Activated T-cell treated with anti-CD3 and anti-CD28 coated beads, Interleukin-2, amount 50 U/mL, for 24 hours (primary cell): ENCODE results near the gene TUBA1A.

ENCODE experiments used
- DNase-seq: peaks from one replicate; pipeline ENCODE4 v3.0.0-alpha.2; 2020
- H3K27ac Mint-ChIP-seq: 2 replicates; pipeline ENCODE4 v1.8.0; 2020; ENCODE audit warnings: mild to moderate bottlenecking, mixed read lengths
- H3K27me3 Mint-ChIP-seq: 2 replicates; pipeline ENCODE4 v1.8.0; 2020; ENCODE audit warnings: mixed read lengths
- H3K36me3 Mint-ChIP-seq: 2 replicates; pipeline ENCODE4 v1.8.0; 2020; ENCODE audit warnings: low read depth, mixed read lengths
- H3K4me1 Mint-ChIP-seq: 2 replicates; pipeline ENCODE4 v1.8.0; 2020; ENCODE audit warnings: low read depth, mixed read lengths
- H3K4me3 Mint-ChIP-seq: 2 replicates; pipeline ENCODE4 v1.8.0; 2020; ENCODE audit warnings: mild to moderate bottlenecking, moderate library complexity, mixed read lengths
- H3K9me3 Mint-ChIP-seq: 2 replicates; pipeline ENCODE4 v1.8.0; 2020; ENCODE audit warnings: mixed read lengths

The TUBA1A gene

GRCh38 chr12:49188916-49189367 lies at the start of gene TUBA1A:
TUBA1A (minus strand) TSS chr12:49189080; CDS start chr12:49188979, 101 bp downstream.
- no peaks in the 10 kb centered on the region for H3K9me3 Mint-ChIP-seq
- H3K36me3 Mint-ChIP-seq: peaks cover 31% of the 10 kb centered on the region
- peak within 1 kb of the TSS; percentile 96 for H3K4me3 Mint-ChIP-seq
- H3K27ac Mint-ChIP-seq: peak within 1 kb of the TSS; percentile 98
- no peaks in the 10 kb centered on the region for H3K27me3 Mint-ChIP-seq
- peaks cover 19% of the 10 kb centered on the region for H3K4me1 Mint-ChIP-seq
- DNase-seq: peak; percentile 86

- no peak for DNase-seq
- no peak overlapping the region for H3K4me3 Mint-ChIP-seq
- peaks cover 25% of the 10 kb centered on the region for H3K4me1 Mint-ChIP-seq
- no peaks in the 10 kb centered on the region for H3K36me3 Mint-ChIP-seq
- H3K9me3 Mint-ChIP-seq: no peaks in the 10 kb centered on the region
- peak overlapping the region; percentile 75 for H3K27ac Mint-ChIP-seq
- H3K27me3 Mint-ChIP-seq: no peaks in the 10 kb centered on the region
Measured at GRCh38 chr12:49236423-49236822, 47.5 kb upstream of the TUBA1A start.

- Mint-ChIP-seq H3K27ac (peak overlapping the region; percentile 74), H3K4me1 (peaks cover 25% of the 10 kb centered on the region), H3K4me3 (peak overlapping the region; percentile 6), H3K9me3 (no peaks in the 10 kb centered on the region), H3K36me3 (no peaks in the 10 kb centered on the region), H3K27me3 (no peaks in the 10 kb centered on the region)
- DNase-seq: peak; percentile 40
Measured at GRCh38 chr12:49233842-49234526, 45.1 kb upstream of the TUBA1A start.

- Mint-ChIP-seq H3K4me1 (peaks cover 25% of the 10 kb centered on the region), H3K36me3 (no peaks in the 10 kb centered on the region), H3K27ac (peak overlapping the region; percentile 74), H3K27me3 (no peaks in the 10 kb centered on the region), H3K4me3 (peak overlapping the region; percentile 30), H3K9me3 (no peaks in the 10 kb centered on the region)
- peak; percentile 29 for DNase-seq
Measured at GRCh38 chr12:49232940-49233841, 44.3 kb upstream of the TUBA1A start.

GRCh38 chr12:49231878-49232655 lies 43.2 kb upstream of the TUBA1A start:
- Mint-ChIP-seq H3K4me3 (no peak overlapping the region), H3K27me3 (no peaks in the 10 kb centered on the region), H3K9me3 (no peaks in the 10 kb centered on the region), H3K4me1 (peaks cover 25% of the 10 kb centered on the region), H3K36me3 (no peaks in the 10 kb centered on the region), H3K27ac (no peak overlapping the region)
- DNase-seq: no peak

- no peak overlapping the region for H3K4me3 Mint-ChIP-seq
- peaks cover 18% of the 10 kb centered on the region for H3K4me1 Mint-ChIP-seq
- H3K36me3 Mint-ChIP-seq: no peaks in the 10 kb centered on the region
- no peak overlapping the region for H3K27ac Mint-ChIP-seq
- no peaks in the 10 kb centered on the region for H3K27me3 Mint-ChIP-seq
- DNase-seq: no peak
- H3K9me3 Mint-ChIP-seq: no peaks in the 10 kb centered on the region
Measured at GRCh38 chr12:49230805-49231194, 41.9 kb upstream of the TUBA1A start.

- H3K27me3 Mint-ChIP-seq: no peaks in the 10 kb centered on the region
- H3K27ac Mint-ChIP-seq: no peak overlapping the region
- peaks cover 16% of the 10 kb centered on the region for H3K4me1 Mint-ChIP-seq
- no peaks in the 10 kb centered on the region for H3K36me3 Mint-ChIP-seq
- H3K9me3 Mint-ChIP-seq: no peaks in the 10 kb centered on the region
- no peak overlapping the region for H3K4me3 Mint-ChIP-seq
- no peak for DNase-seq
Measured at GRCh38 chr12:49230176-49230804, 41.4 kb upstream of the TUBA1A start.

- Mint-ChIP-seq H3K27ac (no peak overlapping the region), H3K4me1 (peaks cover 2% of the 10 kb centered on the region), H3K4me3 (no peak overlapping the region), H3K36me3 (no peaks in the 10 kb centered on the region), H3K9me3 (no peaks in the 10 kb centered on the region), H3K27me3 (no peaks in the 10 kb centered on the region)
- DNase-seq: no peak
Measured at GRCh38 chr12:49228653-49229052, 39.8 kb upstream of the TUBA1A start.

GRCh38 chr12:49227713-49228112 lies 38.8 kb upstream of the TUBA1A start:
- Mint-ChIP-seq H3K27me3 (no peaks in the 10 kb centered on the region), H3K27ac (no peak overlapping the region), H3K4me1 (no peaks in the 10 kb centered on the region), H3K36me3 (no peaks in the 10 kb centered on the region), H3K9me3 (no peaks in the 10 kb centered on the region), H3K4me3 (no peak overlapping the region)
- DNase-seq: no peak

- Mint-ChIP-seq H3K36me3 (no peaks in the 10 kb centered on the region), H3K4me3 (no peak overlapping the region), H3K9me3 (no peaks in the 10 kb centered on the region), H3K27me3 (no peaks in the 10 kb centered on the region), H3K4me1 (no peaks in the 10 kb centered on the region), H3K27ac (no peak overlapping the region)
- no peak for DNase-seq
Measured at GRCh38 chr12:49225576-49226166, 36.8 kb upstream of the TUBA1A start.

- no peaks in the 10 kb centered on the region for H3K36me3 Mint-ChIP-seq
- H3K27me3 Mint-ChIP-seq: no peaks in the 10 kb centered on the region
- no peak overlapping the region for H3K27ac Mint-ChIP-seq
- no peak for DNase-seq
- no peaks in the 10 kb centered on the region for H3K4me1 Mint-ChIP-seq
- no peak overlapping the region for H3K4me3 Mint-ChIP-seq
- no peaks in the 10 kb centered on the region for H3K9me3 Mint-ChIP-seq
Measured at GRCh38 chr12:49223590-49224369, 34.9 kb upstream of the TUBA1A start.

GRCh38 chr12:49223122-49223521 lies 34.2 kb upstream of the TUBA1A start:
- Mint-ChIP-seq H3K27me3 (no peaks in the 10 kb centered on the region), H3K36me3 (no peaks in the 10 kb centered on the region), H3K4me1 (no peaks in the 10 kb centered on the region), H3K27ac (no peak overlapping the region), H3K9me3 (no peaks in the 10 kb centered on the region), H3K4me3 (no peak overlapping the region)
- DNase-seq: no peak

- H3K4me1 Mint-ChIP-seq: no peaks in the 10 kb centered on the region
- no peaks in the 10 kb centered on the region for H3K27me3 Mint-ChIP-seq
- no peaks in the 10 kb centered on the region for H3K36me3 Mint-ChIP-seq
- H3K9me3 Mint-ChIP-seq: no peaks in the 10 kb centered on the region
- no peak for DNase-seq
- H3K27ac Mint-ChIP-seq: no peak overlapping the region
- H3K4me3 Mint-ChIP-seq: no peak overlapping the region
Measured at GRCh38 chr12:49220972-49221371, 32.1 kb upstream of the TUBA1A start.
